MM.1S (cell line): ENCODE results near the gene MACROD2.

Experiments used
- DNase-seq: peaks from one replicate; pipeline ENCODE4 v3.0.0-alpha.2; 2015
- H2AFZ ChIP-seq: fragments of 300-600 bp; sonication (generic); 2 replicates; pipeline ENCODE4 v1.6.0; 2016; ENCODE audit warnings: antibody characterized with exemption, low read length
- H3F3A ChIP-seq: fragments of 300-600 bp; sonication (generic); 2 replicates; pipeline ENCODE4 v1.6.1; 2016; ENCODE audit warnings: mild to moderate bottlenecking, antibody characterized with exemption, low read length, moderate library complexity, mixed read lengths; ENCODE audit not compliant: insufficient read depth
- H3K27ac ChIP-seq: fragments of 300-600 bp; sonication (generic); 2 replicates; pipeline ENCODE4 v1.5.1; 2016; ENCODE audit warnings: mild to moderate bottlenecking, low read length
- H3K27me3 ChIP-seq: fragments of 300-600 bp; sonication (generic); replicated peaks from 2 replicates; pipeline ENCODE4 v1.6.0; 2016; ENCODE audit warnings: low read length; ENCODE audit not compliant: insufficient read depth
- H3K36me3 ChIP-seq: fragments of 300-600 bp; sonication (generic); replicated peaks from 2 replicates; pipeline ENCODE4 v1.6.1; 2016; ENCODE audit warnings: mild to moderate bottlenecking, low read length, mixed read lengths; ENCODE audit not compliant: insufficient read depth
- H3K4me1 ChIP-seq: fragments of 300-600 bp; sonication (generic); 2 replicates; pipeline ENCODE4 v1.6.1; 2016; ENCODE audit warnings: low read length, mixed read lengths
- H3K4me2 ChIP-seq: fragments of 300-600 bp; sonication (generic); 2 replicates; pipeline ENCODE4 v1.6.0; 2016; ENCODE audit warnings: low read depth, low read length
- H3K4me3 ChIP-seq: fragments of 300-600 bp; sonication (generic); 2 replicates; pipeline ENCODE4 v1.5.1; 2016; ENCODE audit warnings: low read length, mixed read lengths
- H3K79me2 ChIP-seq: fragments of 300-600 bp; sonication (generic); 2 replicates; pipeline ENCODE4 v1.6.1; 2016; ENCODE audit warnings: mixed run types, low read length, mixed read lengths
- H3K9ac ChIP-seq: fragments of 300-600 bp; sonication (generic); 2 replicates; pipeline ENCODE4 v1.6.1; 2016; ENCODE audit warnings: low read length, mixed read lengths
- H3K9me2 ChIP-seq: fragments of 300-600 bp; sonication (generic); replicated peaks from 2 replicates; pipeline ENCODE4 v1.6.1; 2016; ENCODE audit warnings: mild to moderate bottlenecking, low read length, mixed read lengths; ENCODE audit not compliant: insufficient read depth
- H3K9me3 ChIP-seq: fragments of 300-600 bp; sonication (generic); replicated peaks from 2 replicates; pipeline ENCODE4 v1.6.1; 2016; ENCODE audit warnings: mild to moderate bottlenecking, low read length, mixed read lengths; ENCODE audit not compliant: insufficient read depth
- H4K20me1 ChIP-seq: fragments of 300-600 bp; sonication (generic); 2 replicates; pipeline ENCODE4 v1.6.1; 2016; ENCODE audit warnings: mild to moderate bottlenecking, low read length, moderate library complexity, mixed read lengths; ENCODE audit not compliant: insufficient read depth
- EZH2 ChIP-seq: fragments of 300-600 bp; sonication (generic); optimal IDR thresholded peaks from 2 replicates; pipeline ENCODE3; 2017; ENCODE audit warnings: low read depth, mild to moderate bottlenecking, antibody characterized with exemption, low read length, mixed read lengths
- EZH2phosphoT487 ChIP-seq: fragments of 300-600 bp; sonication (generic); IDR thresholded peaks from 2 replicates; pipeline ENCODE4 v1.6.1; 2018; ENCODE audit warnings: antibody characterized with exemption, low read length
- TF ChIP-seq, protein P1 (sequence below): fragments of 300-600 bp; sonication (generic); IDR thresholded peaks from 2 replicates; pipeline ENCODE4 v1.5.1; 2016; ENCODE audit warnings: antibody characterized with exemption, low read length, mixed read lengths

The MACROD2 gene

DNA sequence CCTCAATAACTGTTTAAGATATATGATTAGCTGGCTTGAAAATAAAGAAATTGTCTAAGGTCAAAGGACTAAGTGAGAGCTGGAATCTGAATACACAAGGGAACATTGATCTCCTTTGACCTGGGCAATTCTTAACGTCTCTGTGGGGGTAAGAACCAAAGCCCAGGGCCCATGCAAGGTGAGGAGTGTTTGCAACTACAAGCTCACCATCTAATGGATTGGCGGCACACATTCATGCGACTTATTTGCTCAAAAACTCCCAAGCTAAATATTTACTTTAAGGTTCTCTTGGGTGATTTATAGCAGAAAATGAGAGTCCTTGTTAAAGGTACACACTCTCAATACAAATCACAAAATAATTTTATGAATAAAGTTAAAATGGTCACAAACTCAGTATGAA, 734.1 kb downstream of the MACROD2 start:
- no peak overlapping the region for H3K9ac ChIP-seq
- no peaks in the 10 kb centered on the region for H3K27me3 ChIP-seq
- no peaks in the 10 kb centered on the region for H3K9me2 ChIP-seq
- no peak overlapping the region for H2AFZ ChIP-seq
- H4K20me1 ChIP-seq = no peaks in the 10 kb centered on the region
- TF ChIP-seq EZH2 (no peak), EZH2phosphoT487 (no peak)
- TF ChIP-seq, protein P1, sequence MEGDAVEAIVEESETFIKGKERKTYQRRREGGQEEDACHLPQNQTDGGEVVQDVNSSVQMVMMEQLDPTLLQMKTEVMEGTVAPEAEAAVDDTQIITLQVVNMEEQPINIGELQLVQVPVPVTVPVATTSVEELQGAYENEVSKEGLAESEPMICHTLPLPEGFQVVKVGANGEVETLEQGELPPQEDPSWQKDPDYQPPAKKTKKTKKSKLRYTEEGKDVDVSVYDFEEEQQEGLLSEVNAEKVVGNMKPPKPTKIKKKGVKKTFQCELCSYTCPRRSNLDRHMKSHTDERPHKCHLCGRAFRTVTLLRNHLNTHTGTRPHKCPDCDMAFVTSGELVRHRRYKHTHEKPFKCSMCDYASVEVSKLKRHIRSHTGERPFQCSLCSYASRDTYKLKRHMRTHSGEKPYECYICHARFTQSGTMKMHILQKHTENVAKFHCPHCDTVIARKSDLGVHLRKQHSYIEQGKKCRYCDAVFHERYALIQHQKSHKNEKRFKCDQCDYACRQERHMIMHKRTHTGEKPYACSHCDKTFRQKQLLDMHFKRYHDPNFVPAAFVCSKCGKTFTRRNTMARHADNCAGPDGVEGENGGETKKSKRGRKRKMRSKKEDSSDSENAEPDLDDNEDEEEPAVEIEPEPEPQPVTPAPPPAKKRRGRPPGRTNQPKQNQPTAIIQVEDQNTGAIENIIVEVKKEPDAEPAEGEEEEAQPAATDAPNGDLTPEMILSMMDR = no peak
- H3K4me2 ChIP-seq = no peak overlapping the region
- H3K4me3 ChIP-seq = no peak overlapping the region
- H3K9me3 ChIP-seq = no peaks in the 10 kb centered on the region
- no peaks in the 10 kb centered on the region for H3K4me1 ChIP-seq
- H3F3A ChIP-seq = no peaks in the 10 kb centered on the region
- H3K79me2 ChIP-seq = no peaks in the 10 kb centered on the region
- no peak for DNase-seq
- no peak overlapping the region for H3K27ac ChIP-seq
- no peaks in the 10 kb centered on the region for H3K36me3 ChIP-seq

DNA sequence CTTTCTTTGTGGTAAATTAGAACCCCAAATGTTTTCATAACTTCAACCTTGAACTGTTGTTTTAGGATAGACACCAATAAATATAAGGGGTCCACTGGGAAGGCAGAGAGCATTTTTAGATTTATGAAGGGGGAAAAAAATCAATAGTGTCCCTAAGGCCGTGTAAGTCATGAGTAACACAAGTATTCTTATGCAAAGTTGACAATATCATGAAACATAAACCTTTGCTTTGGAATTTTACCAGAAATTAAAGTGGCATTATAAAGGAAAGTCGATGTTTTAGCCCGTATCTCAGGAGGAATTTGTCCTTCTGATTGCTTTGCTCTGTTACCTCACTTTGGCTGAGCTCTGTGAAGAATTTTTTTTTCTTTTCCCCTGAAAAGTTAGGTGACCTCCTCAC, 737.0 kb downstream of the MACROD2 start:
- TF ChIP-seq, protein P1 = no peak
- no peak for TF ChIP-seq EZH2
- TF ChIP-seq EZH2phosphoT487 = no peak
- no peaks in the 10 kb centered on the region for H3K36me3 ChIP-seq
- no peak overlapping the region for H3K27ac ChIP-seq
- H3K9me3 ChIP-seq = no peaks in the 10 kb centered on the region
- no peak overlapping the region for H3K9ac ChIP-seq
- H3K27me3 ChIP-seq = no peaks in the 10 kb centered on the region
- no peak overlapping the region for H2AFZ ChIP-seq
- H3K4me2 ChIP-seq = no peak overlapping the region
- no peaks in the 10 kb centered on the region for H4K20me1 ChIP-seq
- no peak overlapping the region for H3K4me3 ChIP-seq
- H3F3A ChIP-seq = no peaks in the 10 kb centered on the region
- no peak for DNase-seq
- H3K9me2 ChIP-seq = no peaks in the 10 kb centered on the region
- H3K79me2 ChIP-seq = no peaks in the 10 kb centered on the region
- no peaks in the 10 kb centered on the region for H3K4me1 ChIP-seq

DNA sequence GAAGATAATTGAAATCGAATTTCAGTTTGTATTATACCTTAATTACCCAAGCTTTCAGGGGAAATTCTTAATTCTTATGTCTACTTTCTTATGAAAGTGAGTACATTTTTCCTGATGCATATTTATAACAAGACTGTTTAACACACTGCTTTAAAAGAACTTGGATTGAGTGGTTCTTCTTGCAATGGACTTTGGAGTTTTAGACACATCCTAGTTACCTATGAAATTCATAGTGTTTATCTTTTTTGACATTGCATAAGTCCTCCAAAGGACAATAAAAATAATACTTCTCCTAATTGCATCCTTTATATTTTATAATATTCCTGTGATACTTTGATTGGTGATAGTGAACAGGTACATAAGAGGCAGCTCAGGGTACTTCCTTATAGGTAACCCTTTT, 737.7 kb downstream of the MACROD2 start:
- Histone ChIP-seq H3K27me3 (no peaks in the 10 kb centered on the region), H3F3A (no peaks in the 10 kb centered on the region), H3K36me3 (no peaks in the 10 kb centered on the region), H3K4me1 (no peaks in the 10 kb centered on the region), H3K4me2 (no peak overlapping the region), H3K79me2 (no peaks in the 10 kb centered on the region), H3K4me3 (no peak overlapping the region), H3K9me2 (no peaks in the 10 kb centered on the region), H2AFZ (no peak overlapping the region), H3K27ac (no peak overlapping the region), H3K9ac (no peak overlapping the region), H3K9me3 (no peaks in the 10 kb centered on the region), H4K20me1 (no peaks in the 10 kb centered on the region)
- TF ChIP-seq EZH2 (no peak), EZH2phosphoT487 (no peak)
- TF ChIP-seq, protein P1 = no peak
- no peak for DNase-seq
